CD4-positive, CD25-positive, alpha-beta regulatory T cell (primary cell): ENCODE data around the gene PCNT. TPM values are rescaled to one million over a fixed set of nuclear protein-coding genes. Genes with fewer than 3 reads are reported as not detected.

Source experiments
- ATAC-seq, 2 donors: fragments of 150-1000 bp; cut with Tn5 transposase; one replicate each; pipeline ENCODE4 v1.10.0; 2021; ENCODE audit warnings: low read depth in 2 of 2, moderate number of reproducible peaks in 2 of 2, moderate library complexity in 1 of 2
- DNase-seq, 3 donors: peaks; one replicate each; pipeline versions ENCODE4 v3.0.0 to v3.0.0-alpha.2; 2012 to 2022; ENCODE audit warnings: mixed read lengths in 1 of 3
- H3K27ac ChIP-seq: one replicate; pipeline ENCODE4 v1.7.0; 2013; ENCODE audit warnings: mild to moderate bottlenecking, low read length; ENCODE audit not compliant: insufficient read depth, poor library complexity, severe bottlenecking
- H3K27me3 ChIP-seq: one replicate; pipeline ENCODE4 v1.7.0; 2013; ENCODE audit warnings: low read length; ENCODE audit not compliant: control insufficient read depth, insufficient read depth
- H3K36me3 ChIP-seq: one replicate; pipeline ENCODE4 v1.7.0; 2013; ENCODE audit warnings: mild to moderate bottlenecking, low read length, moderate library complexity; ENCODE audit not compliant: control insufficient read depth, insufficient read depth
- H3K4me1 ChIP-seq: 2 replicates; pipeline ENCODE4 v1.7.0; 2013; ENCODE audit warnings: mild to moderate bottlenecking, low read length; ENCODE audit not compliant: insufficient read depth, control insufficient read depth, poor library complexity, severe bottlenecking
- H3K4me3 ChIP-seq: one replicate; pipeline ENCODE4 v1.7.0; 2013; ENCODE audit warnings: low read depth, mild to moderate bottlenecking, low read length, moderate library complexity
- H3K9me3 ChIP-seq, 2 experiments: 1 replicate in 1 of 2; 2 replicates in 1 of 2; pipeline ENCODE4 v1.7.0; 2013; ENCODE audit warnings: low read length in 2 of 2, mild to moderate bottlenecking in 1 of 2, moderate library complexity in 1 of 2; ENCODE audit not compliant: control insufficient read depth in 2 of 2
- H3K27ac Mint-ChIP-seq, 3 donors: one replicate each; pipeline ENCODE4 v1.8.0; 2020 to 2022; ENCODE audit warnings: mild to moderate bottlenecking in 3 of 3, mixed read lengths in 3 of 3, moderate library complexity in 2 of 3
- H3K27me3 Mint-ChIP-seq: one replicate; pipeline ENCODE4 v1.8.0; 2022; ENCODE audit warnings: mild to moderate bottlenecking, mixed read lengths
- H3K36me3 Mint-ChIP-seq: one replicate; pipeline ENCODE4 v1.8.0; 2020; ENCODE audit warnings: mixed read lengths
- H3K4me1 Mint-ChIP-seq, 4 donors: one replicate each; pipeline ENCODE4 v1.8.0; 2020 to 2022; ENCODE audit warnings: mixed read lengths in 4 of 4, mild to moderate bottlenecking in 1 of 4
- H3K4me3 Mint-ChIP-seq, 4 donors: one replicate each; pipeline ENCODE4 v1.8.0; 2020 to 2022; ENCODE audit warnings: mild to moderate bottlenecking in 4 of 4, mixed read lengths in 4 of 4, moderate library complexity in 3 of 4
- H3K9me3 Mint-ChIP-seq, 7 donors: one replicate each; pipeline ENCODE4 v1.8.0; 2020 to 2022; ENCODE audit warnings: mixed read lengths in 7 of 7, mild to moderate bottlenecking in 3 of 7, moderate library complexity in 2 of 7
- polyA plus RNA-seq, 4 donors: library from polyadenylated mRNA; unstranded; fragments of 300-500 nt; fragmentation: Illumina TruSeq; gene quantifications; one replicate each; pipeline ENCODE4 v1.2.3, GENCODE V29; 2021
- total RNA-seq: library from RNA; stranded (reverse); gene quantifications from one replicate; pipeline ENCODE4 v1.2.3, GENCODE V29; 2022

The PCNT gene
- total RNA-seq = 64.5 TPM
- polyA plus RNA-seq = 10 to 100 TPM in 2 of 4 donors, 1 to 10 TPM in 2; 5.3 to 13.7 (median 9.5) TPM

- peak within 1 kb of the TSS; percentile 98 for H3K27ac ChIP-seq
- Mint-ChIP-seq H3K27ac (peak within 1 kb of the TSS; percentile 96 to 99 (median 96)), H3K27me3 (no peaks in the 10 kb centered on the region), H3K36me3 (peaks cover 6% of the 10 kb centered on the region), H3K4me1 (peaks cover 5 to 48% (median 27%) of the 10 kb centered on the region in 4 donors), H3K9me3 (no peaks in the 10 kb centered on the region), H3K4me3 (peak within 1 kb of the TSS; percentile 96 to 98 (median 97))
- H3K27me3 ChIP-seq = no peaks in the 10 kb centered on the region
- DNase-seq (peak; percentile 96 to 99 (median 98)), ATAC-seq (peak; percentile 84 to 86)
- H3K4me1 ChIP-seq = peaks cover 32% of the 10 kb centered on the region
- no peaks in the 10 kb centered on the region for H3K9me3 ChIP-seq
- H3K36me3 ChIP-seq = peaks cover 7% of the 10 kb centered on the region
- peak within 1 kb of the TSS; percentile 78 for H3K4me3 ChIP-seq
Measured at GRCh38 chr21:46323710-46324389, at the start of gene PCNT, which contains the start of gene C21orf58. Gene PCNT, plus strand, starts transcription at chr21:46324156. Its CDS starts 73 bp downstream, at chr21:46324229. Gene C21orf58, minus strand, starts transcription at chr21:46323870. Its CDS starts 1,132 bp downstream, at chr21:46322738.

- peaks cover 93% of the 10 kb centered on the region for H3K36me3 ChIP-seq
- Mint-ChIP-seq H3K9me3 (no peaks in the 10 kb centered on the region), H3K4me1 (peaks cover 0 to 13% (median 6%) of the 10 kb centered on the region in 4 donors), H3K27ac (peak overlapping the region in 1 of 3 donors; percentile 56), H3K27me3 (no peaks in the 10 kb centered on the region), H3K36me3 (peaks cover 48% of the 10 kb centered on the region), H3K4me3 (no peak overlapping the region)
- H3K27ac ChIP-seq = no peak overlapping the region
- ATAC-seq = no peak
- H3K4me1 ChIP-seq = no peaks in the 10 kb centered on the region
- no peaks in the 10 kb centered on the region for H3K27me3 ChIP-seq
- no peak for DNase-seq
- H3K4me3 ChIP-seq = no peak overlapping the region
- no peaks in the 10 kb centered on the region for H3K9me3 ChIP-seq
Measured at GRCh38 chr21:46274797-46275390, 49.1 kb upstream of the PCNT start.

GRCh38 chr21:46284077-46284644 is 39.8 kb upstream of the PCNT start:
- Histone ChIP-seq H3K36me3 (peaks cover 25% of the 10 kb centered on the region), H3K4me1 (peaks cover 55% of the 10 kb centered on the region), H3K27ac (no peak overlapping the region), H3K27me3 (no peaks in the 10 kb centered on the region), H3K4me3 (peak overlapping the region; percentile 94), H3K9me3 (no peaks in the 10 kb centered on the region)
- no peaks in the 10 kb centered on the region for H3K27me3 Mint-ChIP-seq
- ATAC-seq = no peak
- DNase-seq = no peak
- H3K36me3 Mint-ChIP-seq = peaks cover 33% of the 10 kb centered on the region
- H3K9me3 Mint-ChIP-seq = peaks cover 0 to 2% (median 0%) of the 10 kb centered on the region in 7 donors
- peaks cover 20 to 80% (median 46%) of the 10 kb centered on the region in 4 donors for H3K4me1 Mint-ChIP-seq
- H3K27ac Mint-ChIP-seq = peak overlapping the region; percentile 50 to 83 (median 75)
- H3K4me3 Mint-ChIP-seq = peak overlapping the region; percentile 71 to 88 (median 78)

- H3K27ac ChIP-seq = peak overlapping the region; percentile 92
- Mint-ChIP-seq H3K27me3 (no peaks in the 10 kb centered on the region), H3K4me1 (peaks cover 20 to 77% (median 49%) of the 10 kb centered on the region in 4 donors), H3K9me3 (peaks cover 0 to 2% (median 0%) of the 10 kb centered on the region in 7 donors), H3K36me3 (peaks cover 28% of the 10 kb centered on the region), H3K27ac (peak overlapping the region in 2 of 3 donors; percentile 56 to 92), H3K4me3 (peak overlapping the region; percentile 88 to 94 (median 90))
- H3K9me3 ChIP-seq = no peaks in the 10 kb centered on the region
- H3K4me3 ChIP-seq = peak overlapping the region; percentile 94
- peaks cover 55% of the 10 kb centered on the region for H3K4me1 ChIP-seq
- ATAC-seq (no peak), DNase-seq (no peak)
- peaks cover 19% of the 10 kb centered on the region for H3K36me3 ChIP-seq
- no peaks in the 10 kb centered on the region for H3K27me3 ChIP-seq
Measured at GRCh38 chr21:46284733-46285132, 39.2 kb upstream of the PCNT start.

GRCh38 chr21:46285206-46285661 is 38.7 kb upstream of the PCNT start, which contains the start of gene MCM3AP:
Gene MCM3AP, minus strand, starts transcription at chr21:46285611. Its CDS starts 325 bp downstream, at chr21:46285286.
- H3K4me3 Mint-ChIP-seq = peak within 1 kb of the TSS; percentile 88 to 100 (median 98)
- H3K4me1 ChIP-seq = peaks cover 55% of the 10 kb centered on the region
- peaks cover 24% of the 10 kb centered on the region for H3K36me3 Mint-ChIP-seq
- peak within 1 kb of the TSS; percentile 92 for H3K27ac ChIP-seq
- ATAC-seq (no peak), DNase-seq (no peak)
- H3K27me3 Mint-ChIP-seq = no peaks in the 10 kb centered on the region
- no peaks in the 10 kb centered on the region for H3K27me3 ChIP-seq
- peaks cover 14% of the 10 kb centered on the region for H3K36me3 ChIP-seq
- H3K4me3 ChIP-seq = peak within 1 kb of the TSS; percentile 94
- peaks cover 0 to 2% (median 0%) of the 10 kb centered on the region in 7 donors for H3K9me3 Mint-ChIP-seq
- H3K27ac Mint-ChIP-seq = peak within 1 kb of the TSS; percentile 92 to 98 (median 93)
- no peaks in the 10 kb centered on the region for H3K9me3 ChIP-seq
- peaks cover 20 to 76% (median 52%) of the 10 kb centered on the region in 4 donors for H3K4me1 Mint-ChIP-seq

- Mint-ChIP-seq H3K27ac (peak within 1 kb of the TSS; percentile 92 to 98 (median 98)), H3K27me3 (no peaks in the 10 kb centered on the region), H3K4me3 (peak within 1 kb of the TSS; percentile 88 to 100 (median 98)), H3K4me1 (peaks cover 20 to 77% (median 49%) of the 10 kb centered on the region in 4 donors), H3K36me3 (peaks cover 28% of the 10 kb centered on the region), H3K9me3 (peaks cover 0 to 2% (median 0%) of the 10 kb centered on the region in 7 donors)
- H3K4me3 ChIP-seq = peak within 1 kb of the TSS; percentile 94
- no peaks in the 10 kb centered on the region for H3K27me3 ChIP-seq
- H3K36me3 ChIP-seq = peaks cover 9% of the 10 kb centered on the region
- H3K4me1 ChIP-seq = peaks cover 54% of the 10 kb centered on the region
- DNase-seq (peak; percentile 80 to 95 (median 85)), ATAC-seq (peak; percentile 85 to 89)
- H3K9me3 ChIP-seq = no peaks in the 10 kb centered on the region
- peak within 1 kb of the TSS; percentile 92 for H3K27ac ChIP-seq
Measured at GRCh38 chr21:46285761-46286647, 38.0 kb upstream of the PCNT start, which contains the start of gene YBEY. Gene YBEY, plus strand, starts transcription at chr21:46286342. Its CDS starts 572 bp downstream, at chr21:46286914.
